Kidney (tissue), 14 donors: Measurements from ENCODE around the gene MAP1LC3B. TPM values are rescaled to one million over a fixed set of nuclear protein-coding genes. Genes with fewer than 3 reads are reported as not detected.
A peak's percentile ranks its signal among the peaks of the same experiment; 100 is the strongest.
"Not testable (repeated sequence)": the region's sequence is repeated elsewhere in the genome, so short reads cannot be mapped to it uniquely, and the experiment has no call there.

Source experiments
- DNase-seq, 5 donors: peaks; one replicate each; pipeline ENCODE4 v3.0.0-alpha.2; 2013 to 2020
- FAIRE-seq: peaks from 2 replicates; lab custom pipeline; 2012; peaks lifted over from hg19 to GRCh38; lab: Jason Lieb, UNC
- H3K27ac ChIP-seq, 2 donors: one replicate each; pipeline ENCODE4 v1.7.0; 2013; ENCODE audit warnings: low read depth in 2 of 2, low read length in 2 of 2, inconsistent platforms in 1 of 2
- H3K27me3 ChIP-seq: one replicate; pipeline ENCODE4 v1.7.1; 2013; ENCODE audit warnings: low read length, inconsistent platforms; ENCODE audit not compliant: control insufficient read depth, insufficient read depth
- H3K36me3 ChIP-seq, 3 donors: one replicate each; pipeline versions ENCODE4 v1.7.0 to v1.7.1; 2013; ENCODE audit warnings: low read length in 3 of 3, control low read depth in 1 of 3, inconsistent platforms in 1 of 3; ENCODE audit not compliant: insufficient read depth in 3 of 3, control insufficient read depth in 2 of 3
- H3K4me1 ChIP-seq, 3 donors: one replicate each; pipeline versions ENCODE4 v1.7.0 to v1.7.1; 2013; ENCODE audit warnings: low read length in 3 of 3, inconsistent platforms in 1 of 3, low read depth in 1 of 3; ENCODE audit not compliant: control insufficient read depth in 2 of 3, insufficient read depth in 2 of 3
- H3K4me3 ChIP-seq, 3 donors: one replicate each; pipeline versions ENCODE4 v1.7.0 to v1.8.1; 2013; ENCODE audit warnings: low read length in 3 of 3, control low read depth in 1 of 3, inconsistent platforms in 1 of 3
- H3K9ac ChIP-seq, 3 donors: one replicate each; pipeline versions ENCODE4 v1.7.0 to v1.7.1; 2013; ENCODE audit warnings: low read length in 3 of 3, control low read depth in 1 of 3, inconsistent platforms in 1 of 3
- H3K9me3 ChIP-seq, 3 donors: one replicate each; pipeline versions ENCODE4 v1.7.0 to v1.7.1; 2013; ENCODE audit warnings: low read length in 3 of 3, control low read depth in 1 of 3, inconsistent platforms in 1 of 3; ENCODE audit not compliant: control insufficient read depth in 2 of 3, insufficient read depth in 1 of 3
- intact Hi-C: fragments of 100-400 bp; cut with DNase I; formaldehyde crosslinking; loops from one replicate; pipeline ENCODE4 v1.11.1; 2022
- polyA plus RNA-seq: library from polyadenylated mRNA; stranded (reverse); fragments of 350-450 nt; fragmentation: Illumina TruSeq; extraction: RNeasy Lipid Tissue Mini Kit (QIAGEN cat#74804); gene quantifications from one replicate; pipeline ENCODE4 v1.2.3, GENCODE V29; 2014; ENCODE audit warnings: low read depth, low replicate concordance; ENCODE audit not compliant: insufficient read depth
- total RNA-seq: library from RNA; stranded (reverse); fragmentation: NEBNext Ultra II Directional; extraction: Animal tissue kit (Norgen Biotek cat#: 25700); gene quantifications from one replicate; pipeline ENCODE4 v1.2.1, GENCODE V29; 2021
- TF ChIP-seq, protein P1 (sequence below): IDR thresholded peaks from 3 replicates; pipeline ENCODE4 v1.5.1; 2012; ENCODE audit warnings: mild to moderate bottlenecking, moderate library complexity, borderline replicate concordance; ENCODE audit not compliant: insufficient read depth; ENCODE audit errors: extremely low read depth
- donor health status: control.
- donor health status: control.
- donor health status: control.
- donor health status: control.
- donor health status: control.
- donor health status: DM: yes; HTN: yes; CAD: no.
- donor health status: Normal renal cell carcinoma (clear cell type).

The MAP1LC3B gene
- total and polyA plus RNA-seq, 2 donors from 2014 or later: 57.1 to 70.3 TPM

DNA sequence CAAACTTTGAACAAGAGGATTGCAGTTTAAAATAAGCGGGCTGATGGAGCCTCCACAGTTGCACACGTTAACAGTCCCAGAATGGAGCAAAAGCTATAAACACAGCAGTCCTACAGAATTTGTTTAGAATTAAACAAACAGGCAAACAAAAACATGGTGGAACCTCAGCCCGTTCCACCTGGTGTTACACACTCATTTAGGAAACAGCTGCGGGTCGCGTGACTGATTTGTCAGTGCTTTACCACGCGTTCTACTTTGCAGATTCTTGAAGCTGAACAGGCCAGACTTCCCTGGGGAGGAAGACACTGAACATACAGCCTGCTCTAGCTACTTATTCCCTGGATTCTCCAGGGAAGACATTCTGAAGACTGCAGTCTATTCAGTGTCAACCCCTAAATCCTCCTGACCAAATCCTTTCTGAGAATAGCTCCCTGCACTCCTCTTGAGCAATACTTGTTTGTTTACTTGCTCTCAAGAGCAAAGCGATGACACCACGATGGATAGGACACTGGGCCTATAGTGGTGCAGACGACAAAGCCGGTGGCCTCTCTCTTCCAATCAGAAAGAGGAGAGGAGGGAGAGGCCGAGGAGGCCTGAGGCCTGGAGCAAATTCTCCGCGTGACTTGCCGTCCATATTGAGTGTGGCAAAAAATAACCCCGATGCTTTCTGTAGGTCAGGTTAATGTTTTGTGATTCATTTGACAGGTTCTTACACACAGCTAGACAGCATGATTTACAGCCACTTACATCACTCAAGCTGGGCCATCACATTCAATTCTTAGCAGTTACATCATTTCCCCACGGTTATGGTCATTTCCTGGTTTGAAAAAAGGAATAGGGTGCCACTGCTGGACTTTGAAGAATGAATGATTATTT, 4.0 kb upstream of the MAP1LC3B start:
- Histone ChIP-seq H3K4me1 (peaks cover 8 to 12% (median 10%) of the 10 kb centered on the region in 3 donors), H3K9me3 (no peaks in the 10 kb centered on the region), H3K27ac (peak overlapping the region; percentile 73 to 95), H3K4me3 (peak overlapping the region; percentile 32 to 51 (median 40)), H3K36me3 (no peaks in the 10 kb centered on the region), H3K27me3 (no peaks in the 10 kb centered on the region), H3K9ac (peak overlapping the region in 2 of 3 donors; percentile 23 to 40)
- intact Hi-C loops: no loop called here
- TF ChIP-seq, protein P1, sequence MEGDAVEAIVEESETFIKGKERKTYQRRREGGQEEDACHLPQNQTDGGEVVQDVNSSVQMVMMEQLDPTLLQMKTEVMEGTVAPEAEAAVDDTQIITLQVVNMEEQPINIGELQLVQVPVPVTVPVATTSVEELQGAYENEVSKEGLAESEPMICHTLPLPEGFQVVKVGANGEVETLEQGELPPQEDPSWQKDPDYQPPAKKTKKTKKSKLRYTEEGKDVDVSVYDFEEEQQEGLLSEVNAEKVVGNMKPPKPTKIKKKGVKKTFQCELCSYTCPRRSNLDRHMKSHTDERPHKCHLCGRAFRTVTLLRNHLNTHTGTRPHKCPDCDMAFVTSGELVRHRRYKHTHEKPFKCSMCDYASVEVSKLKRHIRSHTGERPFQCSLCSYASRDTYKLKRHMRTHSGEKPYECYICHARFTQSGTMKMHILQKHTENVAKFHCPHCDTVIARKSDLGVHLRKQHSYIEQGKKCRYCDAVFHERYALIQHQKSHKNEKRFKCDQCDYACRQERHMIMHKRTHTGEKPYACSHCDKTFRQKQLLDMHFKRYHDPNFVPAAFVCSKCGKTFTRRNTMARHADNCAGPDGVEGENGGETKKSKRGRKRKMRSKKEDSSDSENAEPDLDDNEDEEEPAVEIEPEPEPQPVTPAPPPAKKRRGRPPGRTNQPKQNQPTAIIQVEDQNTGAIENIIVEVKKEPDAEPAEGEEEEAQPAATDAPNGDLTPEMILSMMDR: no peak
- DNase-seq (peak; percentile 95 to 99 (median 96)), FAIRE-seq (peak; percentile 96)

DNA sequence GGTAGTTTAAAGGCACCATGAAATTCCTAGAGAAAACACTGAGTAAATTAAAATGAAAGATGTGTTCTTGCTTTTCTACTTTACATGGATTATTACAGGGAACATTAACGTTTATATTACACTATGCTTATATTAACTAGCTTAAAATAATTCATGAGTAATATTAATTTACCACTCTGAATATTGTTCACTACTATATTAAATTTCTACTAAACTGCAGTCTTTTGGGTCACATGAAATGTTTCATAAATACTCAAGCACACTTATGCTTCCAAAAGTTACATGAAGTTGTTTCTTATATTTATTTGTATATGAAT, 3.4 kb upstream of the MAP1LC3B start:
- no peak for DNase-seq
- Histone ChIP-seq H3K36me3 (no peaks in the 10 kb centered on the region), H3K27me3 (no peaks in the 10 kb centered on the region), H3K4me1 (peaks cover 8 to 18% (median 13%) of the 10 kb centered on the region in 3 donors), H3K27ac (peak overlapping the region; percentile 73 to 95), H3K4me3 (peak overlapping the region in 1 of 3 donors; percentile 42), H3K9ac (peak overlapping the region in 1 of 3 donors; percentile 21), H3K9me3 (no peaks in the 10 kb centered on the region)
- intact Hi-C loops: no loop called here
- TF ChIP-seq, protein P1: no peak
- no peak for FAIRE-seq

DNA sequence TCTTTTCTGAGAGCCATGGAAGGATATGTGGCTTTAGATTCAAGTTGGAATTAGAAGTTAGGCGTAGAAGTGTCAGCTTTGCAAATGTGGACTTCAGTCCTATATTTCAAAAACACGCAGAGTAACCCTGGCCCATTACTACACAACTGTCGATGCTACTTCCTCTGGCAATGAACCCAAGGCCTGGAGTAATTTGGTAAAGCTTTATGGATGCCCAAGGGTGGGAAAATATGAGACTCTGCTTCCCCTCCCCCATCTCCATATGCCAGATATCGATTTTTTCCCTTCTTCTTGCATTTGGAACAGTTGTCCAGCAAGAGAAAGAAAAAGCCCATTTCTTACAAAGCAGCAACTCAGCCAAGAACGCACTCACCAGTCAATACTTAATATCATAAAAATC, 2.9 kb upstream of the MAP1LC3B start:
- no peak overlapping the region for H3K4me3 ChIP-seq
- H3K27me3 ChIP-seq: no peaks in the 10 kb centered on the region
- H3K9ac ChIP-seq: no peak overlapping the region
- FAIRE-seq (no peak), DNase-seq (peak in 1 of 5 donors; percentile 28)
- H3K4me1 ChIP-seq: peaks cover 8 to 22% (median 17%) of the 10 kb centered on the region in 3 donors
- intact Hi-C loops: no loop called here
- H3K27ac ChIP-seq: peak overlapping the region; percentile 36 to 56
- no peaks in the 10 kb centered on the region for H3K36me3 ChIP-seq
- TF ChIP-seq, protein P1: no peak
- H3K9me3 ChIP-seq: no peaks in the 10 kb centered on the region

DNA sequence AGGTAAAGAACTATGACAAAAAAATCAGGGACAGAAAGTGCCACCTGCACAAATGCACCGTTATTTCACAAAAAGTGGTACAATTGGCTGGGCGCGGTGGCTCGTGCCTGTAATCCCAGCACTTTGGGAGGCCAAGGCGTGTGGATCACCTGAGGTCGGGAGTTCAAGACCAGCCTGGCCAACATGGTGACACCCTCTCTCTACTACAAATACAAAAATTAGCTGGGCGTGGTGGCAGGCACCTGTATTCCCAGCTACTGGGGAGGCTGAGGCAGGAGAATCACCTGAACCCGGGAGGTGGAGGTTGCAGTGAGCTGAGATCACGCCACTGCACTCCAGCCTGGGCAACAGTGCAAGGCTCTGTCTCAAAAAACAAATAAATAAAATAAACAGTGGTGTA, 2.2 kb upstream of the MAP1LC3B start:
- H3K27ac ChIP-seq, DNase-seq, H3K9me3 ChIP-seq, FAIRE-seq, H3K36me3 ChIP-seq, H3K4me3 ChIP-seq, H3K9ac ChIP-seq, H3K27me3 ChIP-seq, intact Hi-C loops: not testable (repeated sequence)
- peaks cover 8 to 20% (median 20%) of the 10 kb centered on the region in 3 donors for H3K4me1 ChIP-seq
